ENCODE measurements around the gene ZNF480.
"Not testable (repeated sequence)": the region's sequence is repeated elsewhere in the genome, so short reads cannot be mapped to it uniquely, and the experiment has no call there.

The ZNF480 gene

DNA sequence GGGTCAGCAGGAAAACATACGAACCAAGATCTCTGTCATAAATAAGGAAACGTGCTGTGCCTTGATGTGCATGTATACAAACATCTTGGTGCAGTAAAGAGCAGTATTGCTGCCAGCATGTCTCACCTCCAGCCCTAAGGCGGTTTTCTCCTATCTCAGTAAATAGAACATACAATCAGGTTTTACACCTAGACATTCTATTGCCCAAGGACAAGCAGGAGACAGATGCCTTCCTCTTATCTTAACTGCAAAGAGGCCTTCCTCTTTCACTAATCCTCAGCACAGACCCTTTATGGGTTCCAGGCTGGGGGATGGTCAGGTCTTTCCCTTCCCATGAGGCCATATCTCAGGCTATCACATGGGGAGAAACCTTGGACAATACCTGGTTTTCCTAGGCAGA is 42.1 kb downstream of the ZNF480 start:
- DNase-seq, result not testable (repeated sequence)

DNA sequence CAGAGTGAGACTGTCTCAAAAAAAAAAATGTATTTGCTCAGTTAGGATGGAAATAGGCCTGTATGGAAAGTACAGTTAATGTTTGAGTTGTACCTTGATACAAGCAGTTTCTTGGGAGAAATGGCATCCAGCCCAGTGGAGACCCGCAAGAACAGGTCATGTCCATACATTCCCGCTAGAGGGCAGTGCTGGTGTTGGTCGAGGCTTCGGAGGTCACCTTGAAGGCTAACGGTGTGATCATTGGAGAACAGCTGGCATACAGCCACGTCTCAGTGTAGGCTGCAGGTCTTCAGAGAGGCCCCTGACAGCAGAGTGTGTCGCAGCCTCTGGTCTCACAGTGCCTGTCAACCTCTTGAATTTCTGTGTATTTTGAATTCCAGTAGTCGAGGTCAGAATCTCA is 46.6 kb downstream of the ZNF480 start:
- DNase-seq, result peak in 6 of 14 donors; percentile 0 to 14 (median 6)

DNA sequence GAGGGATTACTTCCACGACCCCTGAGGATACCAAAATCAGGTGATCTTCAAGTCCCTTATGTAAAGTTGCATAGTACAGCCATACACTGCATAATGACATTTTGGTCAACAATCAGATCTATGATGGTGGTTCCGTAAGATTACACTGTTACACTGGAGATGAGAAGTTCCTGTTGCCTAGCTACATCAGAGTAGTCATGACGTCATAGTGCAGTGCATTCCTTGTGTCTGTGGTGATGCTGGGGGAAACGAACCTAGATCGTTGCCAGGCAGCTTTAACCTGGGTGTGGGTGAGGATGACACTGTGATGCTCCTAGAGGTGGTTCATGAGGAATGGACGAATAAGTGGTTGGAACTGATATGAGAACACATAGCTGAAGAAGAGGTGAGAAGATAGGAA is 48.2 kb downstream of the ZNF480 start:
- no peak for DNase-seq

DNA sequence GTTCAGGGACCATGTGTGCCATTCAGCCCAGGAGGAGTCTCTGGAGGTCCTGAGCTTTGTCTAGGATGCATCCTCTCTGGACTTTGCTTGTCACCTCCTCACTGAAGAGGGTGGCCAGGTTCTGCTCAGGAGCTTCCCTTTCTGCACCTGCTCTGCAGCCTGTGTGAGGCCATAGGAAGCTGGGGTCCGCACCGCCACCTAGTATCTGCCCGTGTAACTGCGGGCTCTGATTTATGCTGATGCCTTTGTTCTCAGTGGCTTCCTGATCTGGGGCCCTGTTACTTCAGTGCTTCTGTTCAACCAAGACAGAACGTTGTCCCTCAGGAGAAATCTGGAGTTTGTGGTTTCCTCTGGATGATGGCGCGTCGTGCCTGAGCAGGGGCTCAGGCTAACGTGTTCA is 54.5 kb downstream of the ZNF480 start:
- no peak for DNase-seq

DNA sequence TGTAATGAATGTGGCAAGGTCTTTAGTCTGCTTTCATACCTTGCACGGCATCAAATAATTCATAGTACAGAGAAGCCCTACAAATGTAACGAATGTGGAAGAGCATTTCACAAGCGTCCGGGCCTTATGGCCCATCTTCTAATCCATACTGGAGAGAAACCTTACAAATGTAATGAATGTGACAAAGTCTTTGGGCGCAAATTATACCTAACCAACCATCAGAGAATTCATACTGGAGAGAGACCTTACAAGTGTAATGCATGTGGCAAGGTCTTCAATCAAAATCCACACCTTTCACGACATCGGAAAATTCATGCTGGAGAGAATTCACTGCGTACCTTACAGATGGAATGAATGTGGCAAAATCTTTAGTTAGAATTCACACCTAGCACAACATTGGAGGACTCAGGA is 69.5 kb downstream of the ZNF480 start:
- no peak for DNase-seq

DNA sequence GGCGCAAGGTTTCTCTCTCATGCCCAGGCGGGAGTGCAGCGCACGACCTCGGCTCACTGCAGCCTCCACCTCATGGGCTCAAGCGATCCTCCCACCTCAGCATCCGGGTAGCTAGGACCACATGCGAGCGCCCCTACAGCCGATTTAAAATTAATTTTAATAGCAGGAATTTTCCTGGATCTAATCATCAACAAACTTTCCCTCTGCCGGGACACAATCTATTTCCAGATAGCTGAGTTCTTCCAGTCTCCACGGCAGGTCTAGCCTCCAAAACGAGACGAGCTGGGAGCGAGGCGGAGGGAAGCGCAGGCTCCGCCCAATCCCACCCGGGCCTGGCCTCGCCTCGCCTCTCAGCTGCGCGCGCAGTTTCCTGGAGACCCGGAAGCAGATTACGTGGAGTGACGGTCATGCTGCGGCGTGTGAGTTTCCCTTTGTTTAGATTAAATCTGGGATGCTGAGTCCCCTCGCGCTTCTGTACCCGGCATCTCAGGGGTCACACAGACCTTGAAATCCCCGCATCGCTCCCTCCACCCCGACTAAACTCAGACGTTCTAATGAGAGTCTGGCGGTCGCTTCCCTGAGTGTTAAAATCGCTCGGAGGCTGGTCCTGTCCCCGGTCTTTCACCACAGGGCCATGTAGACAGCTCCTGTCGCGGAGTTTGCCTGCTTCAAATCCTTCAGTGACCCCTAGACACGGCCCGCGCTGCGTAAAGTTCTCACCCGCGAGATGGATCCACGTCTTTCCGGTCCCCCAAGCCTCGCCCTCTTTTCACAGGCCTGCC is 72.8 kb downstream of the ZNF480 start, which contains the start of gene ZNF880:
ZNF880 (plus strand) TSS at position 365 of the 782 bp plus-strand sequence; CDS start at position 408, 43 bp downstream.
- DNase-seq, result peak; percentile 33 to 92 (median 88)

DNA sequence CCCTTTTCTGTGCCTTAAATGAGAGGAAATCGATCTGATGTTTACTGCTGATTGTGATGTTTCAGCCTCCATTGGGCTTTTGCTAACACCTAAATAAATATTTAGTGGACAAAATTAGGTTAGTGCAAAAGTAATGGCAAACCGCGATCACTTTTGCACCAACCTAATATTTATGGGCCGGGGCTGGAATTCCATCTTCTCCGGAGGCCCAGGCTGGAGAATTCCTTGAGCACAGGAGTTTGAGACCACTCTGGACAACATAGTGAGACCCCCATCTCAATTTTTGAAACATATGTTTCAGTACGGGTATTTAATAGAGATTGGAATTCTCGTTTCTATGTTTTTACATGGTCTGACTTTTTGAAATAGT is 73.4 kb downstream of the ZNF480 start:
- no peak for DNase-seq

All from C1 segment of cervical spinal cord (tissue), 14 donors.